Thoracic aorta (tissue), 2 donors: Measurements from ENCODE around the gene RTL5. TPM values are rescaled to one million over a fixed set of nuclear protein-coding genes. Genes with fewer than 3 reads are reported as not detected.

ENCODE experiments used
- ATAC-seq: fragments of 150-250 bp; one replicate; pipeline ENCODE4 v1.8.0; 2017; ENCODE audit warnings: low read depth; ENCODE audit not compliant: insufficient number of reproducible peaks, low FRiP score
- DNase-seq: peaks from one replicate; pipeline ENCODE4 v3.0.0-alpha.2; 2020; ENCODE audit warnings: low spot score
- H3K27ac ChIP-seq, 2 donors: fragments of 200-600 bp; sonication (generic); 1 replicate in 1 of 2; 2 replicates in 1 of 2; pipeline ENCODE4 v1.5.1; 2016; ENCODE audit warnings: mild to moderate bottlenecking in 2 of 2, moderate library complexity in 2 of 2
- H3K27me3 ChIP-seq: fragments of 200-600 bp; sonication (generic); replicated peaks from 2 replicates; pipeline ENCODE4 v1.6.0; 2016; ENCODE audit warnings: mild to moderate bottlenecking; ENCODE audit not compliant: insufficient read depth
- H3K36me3 ChIP-seq: fragments of 200-600 bp; sonication (generic); one replicate; pipeline ENCODE4 v1.5.1; 2016
- H3K4me1 ChIP-seq, 2 donors: fragments of 200-600 bp; sonication (generic); 1 replicate in 1 of 2; 2 replicates in 1 of 2; pipeline versions ENCODE4 v1.5.1 to v1.6.0; 2016; ENCODE audit warnings: low read depth in 2 of 2, mild to moderate bottlenecking in 1 of 2; ENCODE audit not compliant: control insufficient read depth in 1 of 2
- H3K4me3 ChIP-seq: fragments of 200-600 bp; sonication (generic); 2 replicates; pipeline ENCODE4 v1.5.1; 2016; ENCODE audit warnings: mild to moderate bottlenecking
- H3K9me3 ChIP-seq: fragments of 200-600 bp; sonication (generic); 2 replicates; pipeline ENCODE4 v1.5.1; 2016
- CTCF ChIP-seq: fragments of 200-600 bp; sonication (generic); IDR thresholded peaks from one replicate; pipeline ENCODE4 v1.5.1; 2019; ENCODE audit warnings: antibody characterized with exemption
- total RNA-seq, 2 donors: library from RNA; depleted of rRNA; stranded (reverse); fragments of >200 nt; gene quantifications; one replicate each; pipeline versions ENCODE4 v1.1.0 to v1.2.3, GENCODE V29; 2016

RTL5 gene
- total RNA-seq, 2 donors from 2014 or later = 7.6 to 11.6 TPM

DNA sequence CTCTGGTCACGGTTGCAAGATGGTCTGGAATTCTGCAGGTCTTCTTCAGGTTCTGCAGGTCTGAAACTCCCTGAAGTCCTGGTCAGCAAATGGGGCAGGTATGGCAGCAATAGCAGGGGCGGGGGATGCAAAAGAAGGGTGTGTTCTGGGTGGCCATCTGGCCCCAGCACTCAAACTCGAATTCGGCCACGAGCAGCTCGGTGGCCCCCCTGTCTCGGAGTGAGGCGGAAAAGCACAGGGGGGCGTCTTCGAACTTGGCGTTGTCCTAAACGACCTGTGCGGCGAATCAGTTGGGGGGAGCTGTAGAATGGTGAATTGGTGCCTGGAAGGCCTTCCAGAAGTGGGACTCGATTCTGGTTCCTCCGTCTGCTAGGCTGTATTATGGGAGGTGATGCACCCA lies 2.1 kb downstream of the RTL5 start:
- no peaks in the 10 kb centered on the region for H3K9me3 ChIP-seq
- peaks cover 12 to 14% of the 10 kb centered on the region in 2 donors for H3K4me1 ChIP-seq
- no peak overlapping the region for H3K27ac ChIP-seq
- DNase-seq = no peak
- H3K27me3 ChIP-seq = no peaks in the 10 kb centered on the region
- no peak for ATAC-seq
- no peak overlapping the region for H3K4me3 ChIP-seq
- no peaks in the 10 kb centered on the region for H3K36me3 ChIP-seq
- TF ChIP-seq CTCF = no peak

DNA sequence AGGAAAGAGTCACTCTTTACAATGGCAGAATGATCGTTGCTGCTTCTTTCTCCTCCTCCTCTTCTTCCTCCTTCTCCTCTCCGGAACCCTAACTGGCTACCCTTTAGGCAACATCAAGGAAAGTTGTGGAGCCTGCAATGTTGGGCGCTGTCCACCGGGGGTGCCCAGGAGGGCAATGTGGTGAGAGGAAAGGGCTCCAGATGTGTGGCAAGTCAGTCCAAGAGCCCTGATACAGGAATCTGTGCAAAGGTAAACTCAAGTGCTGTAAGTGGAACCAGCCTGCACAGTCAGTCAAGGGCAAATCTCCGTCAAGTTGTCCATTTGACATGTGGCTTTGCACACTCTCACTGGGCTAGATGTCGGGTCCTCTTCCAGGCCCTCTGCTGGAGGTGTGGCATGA lies 2.8 kb downstream of the RTL5 start:
- peak; percentile 45 for TF ChIP-seq CTCF
- Histone ChIP-seq H3K36me3 (no peaks in the 10 kb centered on the region), H3K27ac (no peak overlapping the region), H3K4me1 (peaks cover 14 to 18% of the 10 kb centered on the region in 2 donors), H3K9me3 (no peaks in the 10 kb centered on the region), H3K4me3 (no peak overlapping the region), H3K27me3 (no peaks in the 10 kb centered on the region)
- DNase-seq (no peak), ATAC-seq (no peak)

DNA sequence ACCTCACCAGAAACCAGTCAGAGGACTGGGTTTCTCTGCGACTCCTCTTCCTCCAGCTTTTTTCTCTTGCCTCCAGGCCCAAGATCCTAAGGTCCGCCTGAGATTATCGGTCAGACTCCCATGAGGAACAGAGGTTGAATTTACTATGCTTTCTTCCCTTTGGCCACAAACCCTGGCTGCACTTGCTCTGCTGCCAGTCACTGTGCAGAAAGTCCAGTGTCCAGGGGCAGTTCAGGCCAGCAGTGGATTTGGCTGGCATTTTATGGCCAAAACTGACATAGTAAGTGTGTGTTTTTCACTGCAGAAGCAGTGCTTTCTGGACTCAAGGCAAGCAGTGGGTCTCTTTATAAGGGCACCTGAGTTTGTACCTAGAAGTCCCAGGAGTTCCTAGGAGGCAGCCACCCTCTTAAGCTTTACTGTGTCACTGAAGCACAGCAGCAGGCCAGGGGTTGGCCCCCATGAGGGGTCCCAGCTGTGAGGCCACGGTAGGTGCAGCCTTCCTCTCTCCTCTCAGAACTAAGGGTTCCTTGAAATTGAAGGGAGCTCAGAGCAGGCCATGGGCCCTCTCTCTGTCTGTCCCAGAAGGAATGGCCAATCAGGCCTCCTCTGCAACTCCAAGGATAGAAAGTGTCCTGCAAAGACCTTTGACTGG lies 3.4 kb downstream of the RTL5 start:
- TF ChIP-seq CTCF = no peak
- no peak overlapping the region for H3K4me3 ChIP-seq
- DNase-seq = no peak
- no peak overlapping the region for H3K27ac ChIP-seq
- H3K9me3 ChIP-seq = no peaks in the 10 kb centered on the region
- peaks cover 18 to 24% of the 10 kb centered on the region in 2 donors for H3K4me1 ChIP-seq
- ATAC-seq = no peak
- H3K27me3 ChIP-seq = no peaks in the 10 kb centered on the region
- H3K36me3 ChIP-seq = no peaks in the 10 kb centered on the region

- no peak for DNase-seq
- Histone ChIP-seq H3K4me3 (no peak overlapping the region), H3K27me3 (no peaks in the 10 kb centered on the region), H3K9me3 (no peaks in the 10 kb centered on the region), H3K4me1 (peaks cover 21 to 33% of the 10 kb centered on the region in 2 donors), H3K36me3 (no peaks in the 10 kb centered on the region), H3K27ac (peak overlapping the region in 1 of 2 donors; percentile 30)
- no peak for ATAC-seq
- TF ChIP-seq CTCF = no peak
Measured at GRCh38 chrX:72127332-72127731, 4.4 kb downstream of the RTL5 start.

GRCh38 chrX:72126539-72127140 lies 5.1 kb downstream of the RTL5 start:
- H3K27ac ChIP-seq = peak overlapping the region in 1 of 2 donors; percentile 85
- no peaks in the 10 kb centered on the region for H3K36me3 ChIP-seq
- peaks cover 24 to 40% of the 10 kb centered on the region in 2 donors for H3K4me1 ChIP-seq
- no peaks in the 10 kb centered on the region for H3K27me3 ChIP-seq
- ATAC-seq (peak; percentile 71), DNase-seq (peak; percentile 64)
- H3K9me3 ChIP-seq = no peaks in the 10 kb centered on the region
- peak; percentile 71 for TF ChIP-seq CTCF
- H3K4me3 ChIP-seq = no peak overlapping the region
